Panc1 (cell line): Measurements from ENCODE around the gene ALPL. TPM values are rescaled to one million over a fixed set of nuclear protein-coding genes. Genes with fewer than 3 reads are reported as not detected.

Experiments used
- ATAC-seq: fragments of 200-7000 bp; cut with Tn5 transposase; 2 replicates; pipeline ENCODE4 v1.9.1; 2020; ENCODE audit warnings: mild to moderate bottlenecking, moderate library complexity
- BruUV-seq: library from RNA; stranded (reverse); fragments of 400-500 nt; replicated peaks from 2 replicates; lab custom pipeline; 2021; lab: Mats Ljungman, UMichigan
- CTCF ChIA-PET: fragments of 300-600 bp; sonication (Branson Sonifier 250); formaldehyde crosslinking; loops from one replicate; lab custom pipeline; 2022; ENCODE audit warnings: antibody characterized with exemption; lab: Charles Lee
- POLR2A ChIA-PET: fragments of 300-600 bp; sonication (Branson Sonifier 250); formaldehyde crosslinking; loops from one replicate; lab custom pipeline; 2022; ENCODE audit warnings: antibody characterized with exemption; lab: Charles Lee
- DNase-seq: peaks from one replicate; pipeline ENCODE4 v3.0.0-alpha.2; 2010; ENCODE audit warnings: low read depth, low spot score
- H3K27ac ChIP-seq: 2 replicates; pipeline ENCODE4 v1.5.1; 2011; ENCODE audit warnings: mild to moderate bottlenecking, low read length, inconsistent platforms
- H3K27me3 ChIP-seq: fragments of 200-500 bp; sonication (Bioruptor generic); 2 replicates; pipeline ENCODE4 v1.6.0; 2014; ENCODE audit warnings: low read length, inconsistent platforms; ENCODE audit not compliant: control insufficient read depth, insufficient read depth
- H3K36me3 ChIP-seq: fragments of 200-500 bp; sonication (Bioruptor generic); 2 replicates; pipeline ENCODE4 v1.5.1; 2014; ENCODE audit warnings: inconsistent platforms, mild to moderate bottlenecking, low read length, moderate library complexity; ENCODE audit not compliant: control insufficient read depth, insufficient read depth
- H3K4me1 ChIP-seq: 2 replicates; pipeline ENCODE4 v1.5.1; 2011; ENCODE audit warnings: inconsistent platforms, mild to moderate bottlenecking, low read length, moderate library complexity; ENCODE audit not compliant: control insufficient read depth, insufficient read depth
- H3K4me3 ChIP-seq, 2 experiments: 2 replicates each; pipeline ENCODE4 v1.5.1; 2011 to 2012; ENCODE audit warnings: low read depth in 2 of 2, low read length in 2 of 2, mild to moderate bottlenecking in 2 of 2, inconsistent platforms in 1 of 2, moderate library complexity in 1 of 2
- H3K9me3 ChIP-seq: fragments of 200-500 bp; sonication (Bioruptor generic); 2 replicates; pipeline ENCODE4 v1.5.1; 2014; ENCODE audit warnings: low read depth, mild to moderate bottlenecking, inconsistent platforms, low read length, moderate library complexity; ENCODE audit not compliant: control insufficient read depth, insufficient read depth
- CTCF ChIP-seq: fragments of 450-650 bp; IDR thresholded peaks from 2 replicates; pipeline ENCODE4 v1.5.1; 2017; ENCODE audit warnings: mild to moderate bottlenecking
- POLR2AphosphoS5 ChIP-seq: IDR thresholded peaks from 2 replicates; pipeline ENCODE4 v1.6.1; 2012; ENCODE audit warnings: mild to moderate bottlenecking, low read depth, low read length, moderate library complexity
- REST ChIP-seq, 2 experiments: IDR thresholded peaks; 2 replicates each; pipeline ENCODE4 v1.6.1; 2011 to 2012; ENCODE audit warnings: low read depth in 2 of 2, control low read depth in 1 of 2, low read length in 1 of 2, mild to moderate bottlenecking in 1 of 2, moderate library complexity in 1 of 2; ENCODE audit not compliant: insufficient read depth in 1 of 2
- SIN3A ChIP-seq: IDR thresholded peaks from 2 replicates; pipeline ENCODE4 v1.6.1; 2012; ENCODE audit warnings: low read depth, mild to moderate bottlenecking, low read length, moderate library complexity, borderline replicate concordance; ENCODE audit not compliant: insufficient read depth
- TCF7L2 ChIP-seq: IDR thresholded peaks from 2 replicates; pipeline ENCODE4 v1.6.1; 2011; ENCODE audit warnings: mild to moderate bottlenecking, low read depth, low read length, inconsistent platforms
- in situ Hi-C: cut with HindIII; loops from 2 replicates; pipeline ENCODE4 v1.10.0; 2016; ENCODE audit warnings: low sequenced_read_pairs, low pct_unique_long_range_greater_than_20kb
- intact Hi-C: fragments of 100-400 bp; cut with micrococcal nuclease; formaldehyde crosslinking; loops from one replicate; pipeline ENCODE4 v1.10.0; 2022; ENCODE audit not compliant: unreplicated experiment
- total RNA-seq: library from RNA; stranded (reverse); gene quantifications from one replicate; pipeline ENCODE4 v1.2.1, GENCODE V29; 2021; ENCODE audit not compliant: unreplicated experiment

The ALPL gene
- total RNA-seq, 1 experiment from 2014 or later = 0.82 TPM

DNA sequence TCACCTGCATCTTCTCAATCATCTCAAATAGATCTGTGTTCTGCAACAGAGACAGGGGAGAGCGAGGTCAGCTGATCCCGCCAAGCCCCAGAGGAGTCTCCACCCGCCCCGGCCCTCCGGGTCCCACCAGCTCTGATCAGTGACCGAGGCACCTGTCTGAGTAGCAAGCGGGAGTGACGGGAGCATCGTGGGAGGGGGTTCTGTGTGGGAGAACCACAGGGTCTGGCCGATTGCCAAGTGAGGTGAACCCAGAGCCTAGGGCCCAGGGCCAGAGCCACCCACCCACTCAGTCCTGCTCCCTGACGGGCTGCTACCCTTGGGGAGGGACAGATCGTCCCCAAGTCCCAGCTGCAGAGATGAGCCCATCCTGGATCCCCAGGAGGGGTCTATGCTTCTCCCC, 110.8 kb downstream of the ALPL start:
- no peaks in the 10 kb centered on the region for H3K36me3 ChIP-seq
- H3K4me3 ChIP-seq = no peak overlapping the region
- no TSS peak for BruUV-seq
- intact Hi-C loops = no loop called here
- H3K4me1 ChIP-seq = no peaks in the 10 kb centered on the region; the same call in 1 of the 2 replicates
- no peaks in the 10 kb centered on the region for H3K9me3 ChIP-seq
- DNase-seq (no peak), ATAC-seq (no peak)
- H3K27me3 ChIP-seq = no peaks in the 10 kb centered on the region
- TF ChIP-seq CTCF (no peak), SIN3A (no peak), REST (IDR thresholded peaks at IDR 0.05; ENCODE audit: insufficient read depth in 1 of 2, low read depth in 2 of 2, low read length in 1 of 2) (no peak), TCF7L2 (no peak), POLR2AphosphoS5 (no peak)
- CTCF ChIA-PET = no interaction called here
- H3K27ac ChIP-seq = no peak overlapping the region
- in situ Hi-C loops = no loop called here
- POLR2A ChIA-PET = no interaction called here

DNA sequence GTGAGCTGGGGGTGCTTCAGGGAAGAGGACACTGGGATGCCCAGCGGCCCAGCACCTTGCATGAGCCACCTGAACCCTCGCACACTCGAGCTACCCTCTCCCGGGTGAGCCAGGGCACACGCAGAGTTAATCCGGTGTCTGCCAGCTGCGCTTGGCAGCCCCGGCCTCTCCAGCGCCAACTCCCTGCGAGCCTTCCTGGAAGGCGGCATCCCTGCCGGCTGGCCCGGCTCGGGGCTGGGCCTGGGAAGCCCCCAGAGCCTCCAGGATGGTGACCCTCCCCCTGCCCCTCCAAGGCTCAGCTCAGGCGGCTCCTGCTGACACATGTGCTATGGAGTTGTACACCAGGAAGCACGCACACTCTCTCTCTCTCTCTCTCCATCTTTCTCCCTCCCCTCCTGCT, 111.3 kb downstream of the ALPL start:
- no peak overlapping the region for H3K4me3 ChIP-seq
- ChIA-PET CTCF (no interaction called here), POLR2A (no interaction called here)
- intact Hi-C loops (no loop called here), in situ Hi-C loops (no loop called here)
- no peaks in the 10 kb centered on the region for H3K27me3 ChIP-seq
- no peaks in the 10 kb centered on the region for H3K36me3 ChIP-seq
- no peaks in the 10 kb centered on the region; the same call in 1 of the 2 replicates for H3K4me1 ChIP-seq
- TF ChIP-seq CTCF (no peak), REST (IDR thresholded peaks at IDR 0.05; ENCODE audit: insufficient read depth in 1 of 2, low read depth in 2 of 2, low read length in 1 of 2) (no peak), SIN3A (no peak), TCF7L2 (no peak), POLR2AphosphoS5 (no peak)
- no TSS peak for BruUV-seq
- H3K27ac ChIP-seq = no peak overlapping the region
- H3K9me3 ChIP-seq = no peaks in the 10 kb centered on the region
- DNase-seq = no peak
- ATAC-seq = no peak
